NOMO-1 treated with DMSO at 0.1 percent for 48 hours (cell line): ENCODE measurements around the gene GNAT1.
"Not testable (repeated sequence)": the region's sequence is repeated elsewhere in the genome, so short reads cannot be mapped to it uniquely, and the experiment has no call there.

Source experiments
- DNase-seq: peaks from one replicate; lab custom pipeline; 2025; ENCODE audit not compliant: unreplicated experiment; lab: John Stamatoyannopoulos, UW

The GNAT1 gene

DNA sequence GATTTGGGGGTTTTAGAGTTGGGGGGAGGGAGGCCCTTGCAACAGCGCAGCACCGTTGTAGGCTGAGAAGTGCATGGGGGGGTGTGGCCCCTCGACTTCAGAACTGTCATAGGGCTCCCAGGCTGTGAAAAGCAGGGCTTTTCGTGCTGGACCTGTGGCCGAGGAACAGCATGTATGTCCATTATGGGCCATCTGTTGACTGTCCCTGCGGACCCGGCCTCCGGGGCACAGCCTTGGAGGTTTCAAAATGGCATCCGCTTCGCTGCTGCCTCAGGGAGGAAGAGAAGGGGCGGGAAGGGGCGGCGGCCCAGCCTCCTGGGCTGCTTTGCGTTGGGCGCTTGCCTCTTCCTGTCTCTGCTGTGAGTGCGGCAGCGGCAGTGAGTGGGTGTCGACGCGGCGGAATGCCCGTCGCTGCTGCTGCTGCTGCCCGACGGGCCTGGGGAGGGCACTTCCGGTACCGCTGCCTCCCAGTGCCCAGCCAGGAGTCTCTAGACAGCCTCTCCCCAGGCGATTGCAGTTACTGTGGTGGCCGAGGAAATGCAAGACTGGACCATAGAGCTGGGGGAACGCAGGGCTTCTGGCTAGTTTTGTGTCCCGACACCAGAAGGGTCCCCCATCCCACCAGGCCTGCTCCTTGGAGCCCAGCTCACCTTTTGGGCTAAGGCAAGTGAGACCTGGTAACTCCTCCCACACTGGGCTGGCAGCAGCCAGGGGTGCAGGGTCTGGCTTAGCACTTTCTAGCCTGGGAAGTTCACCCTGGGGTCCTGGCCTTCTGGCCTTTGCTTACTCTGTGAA lies 46.5 kb downstream of the GNAT1 start:
- peak; percentile 86 for DNase-seq

DNA sequence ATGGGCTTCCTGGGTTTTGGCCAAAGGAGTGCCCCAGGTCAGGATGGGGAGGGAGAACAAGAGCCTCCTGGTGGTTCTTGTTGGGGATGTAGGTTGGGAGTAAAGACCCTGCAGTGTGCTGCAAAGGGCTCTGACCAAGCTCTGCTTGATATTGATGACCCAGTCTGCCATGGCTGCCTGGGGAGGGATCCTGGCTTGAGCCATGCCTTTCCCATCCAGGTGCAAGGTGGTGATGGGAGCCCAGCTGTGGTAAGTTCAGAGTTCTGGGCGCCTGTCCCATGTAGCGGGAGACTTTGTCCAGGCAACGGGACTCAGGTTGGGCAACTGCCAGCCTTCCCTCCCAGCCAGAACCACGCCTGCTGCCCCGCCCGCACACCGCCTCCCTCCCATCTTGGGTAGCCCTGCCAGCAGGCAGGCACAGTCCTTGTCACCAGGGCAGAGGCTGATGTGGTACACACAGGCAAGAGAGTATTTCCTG lies 47.2 kb downstream of the GNAT1 start:
- no peak for DNase-seq

- no peak for DNase-seq
Observed at GRCh38 chr3:50239649-50240048, 48.2 kb downstream of the GNAT1 start.

- no peak for DNase-seq
Observed at GRCh38 chr3:50241163-50241562, 49.8 kb downstream of the GNAT1 start.

DNA sequence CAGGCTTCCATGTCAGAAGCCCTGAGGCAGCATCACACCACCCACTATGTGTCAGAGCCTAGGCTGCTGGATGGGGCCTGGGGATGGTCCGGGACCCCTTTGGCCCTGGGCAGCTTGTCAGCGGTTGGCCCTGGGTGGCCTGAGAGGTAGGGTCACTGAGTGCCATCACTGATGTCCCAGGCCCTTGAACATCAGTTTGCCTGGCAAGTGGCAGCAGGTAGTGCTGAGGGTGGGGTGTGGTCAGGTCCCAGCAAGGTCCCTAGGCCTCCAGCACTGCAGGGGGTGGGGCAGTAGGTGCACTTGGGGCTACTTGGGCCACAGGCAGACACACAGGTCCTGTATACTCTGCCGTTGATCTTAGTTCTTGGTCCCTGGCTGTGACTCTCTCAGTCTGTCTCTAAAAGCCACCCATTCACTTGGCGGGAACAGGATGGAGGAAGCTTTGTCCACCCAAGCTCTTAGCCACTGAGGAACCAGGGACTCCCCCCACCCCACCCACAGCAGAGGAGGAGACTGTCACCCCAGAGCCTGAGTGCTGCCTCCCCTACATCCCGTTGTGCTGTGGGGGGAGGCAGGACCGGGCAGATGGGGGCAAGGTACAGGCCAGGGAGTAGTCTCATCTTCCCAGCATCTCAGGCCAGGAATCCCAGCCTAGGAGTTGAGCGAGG lies 50.4 kb downstream of the GNAT1 start:
- DNase-seq = no peak

GRCh38 chr3:50242381-50242770 lies 51.0 kb downstream of the GNAT1 start:
- no peak for DNase-seq

DNA sequence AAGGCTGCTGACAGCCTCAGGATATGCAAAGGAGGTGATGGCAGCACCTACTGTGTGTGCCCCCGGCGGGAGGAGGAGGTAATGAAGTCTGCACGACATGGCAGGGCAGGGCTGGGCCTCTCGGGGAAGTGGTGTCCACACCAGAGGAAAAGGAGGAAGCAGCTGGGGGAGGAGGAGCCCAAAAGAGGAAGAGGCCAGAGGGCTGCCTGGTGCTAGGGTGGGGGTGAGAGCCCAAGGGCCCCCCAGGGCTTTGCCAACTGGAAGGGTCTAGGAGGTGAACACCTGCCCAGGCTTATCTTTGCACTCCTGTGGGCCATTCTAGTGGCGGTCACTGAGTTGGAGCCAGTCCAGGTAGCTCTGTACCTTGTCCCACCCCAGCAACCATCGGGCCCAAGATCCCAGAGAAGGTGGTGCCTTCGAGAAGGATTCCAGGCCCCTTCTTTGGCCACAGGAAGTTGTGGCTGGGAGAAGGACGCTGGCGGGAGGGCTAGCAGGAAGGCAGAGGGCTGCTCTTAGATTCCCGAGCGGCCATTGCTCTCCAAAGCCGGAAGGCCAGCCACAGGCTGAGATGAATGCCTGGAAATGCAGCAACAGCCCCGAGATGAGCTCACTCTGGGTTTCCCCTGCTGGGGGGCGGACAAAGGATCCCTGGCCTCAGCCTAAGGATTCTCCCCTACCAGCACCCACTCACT lies 51.6 kb downstream of the GNAT1 start:
- peak; percentile 95 for DNase-seq

DNA sequence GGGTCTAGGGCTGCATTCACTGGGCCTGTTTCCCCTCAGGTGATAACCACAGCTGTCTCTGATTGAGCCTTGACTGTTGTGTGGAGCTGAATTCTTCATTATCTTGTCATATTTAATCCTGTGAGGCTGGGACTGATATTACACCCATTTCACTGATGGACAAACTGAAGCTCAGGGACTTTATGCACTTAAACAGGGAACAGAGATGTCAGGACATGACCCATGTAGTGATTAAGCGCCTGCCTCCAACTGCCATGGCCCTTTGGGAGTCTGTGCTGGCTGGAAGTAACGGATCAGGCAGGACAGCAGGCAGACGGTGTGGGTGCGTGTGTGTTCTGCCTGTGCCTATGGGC lies 52.1 kb downstream of the GNAT1 start:
- no peak for DNase-seq

- DNase-seq = not testable (repeated sequence)
Observed at GRCh38 chr3:50244813-50245212, 53.4 kb downstream of the GNAT1 start.

DNA sequence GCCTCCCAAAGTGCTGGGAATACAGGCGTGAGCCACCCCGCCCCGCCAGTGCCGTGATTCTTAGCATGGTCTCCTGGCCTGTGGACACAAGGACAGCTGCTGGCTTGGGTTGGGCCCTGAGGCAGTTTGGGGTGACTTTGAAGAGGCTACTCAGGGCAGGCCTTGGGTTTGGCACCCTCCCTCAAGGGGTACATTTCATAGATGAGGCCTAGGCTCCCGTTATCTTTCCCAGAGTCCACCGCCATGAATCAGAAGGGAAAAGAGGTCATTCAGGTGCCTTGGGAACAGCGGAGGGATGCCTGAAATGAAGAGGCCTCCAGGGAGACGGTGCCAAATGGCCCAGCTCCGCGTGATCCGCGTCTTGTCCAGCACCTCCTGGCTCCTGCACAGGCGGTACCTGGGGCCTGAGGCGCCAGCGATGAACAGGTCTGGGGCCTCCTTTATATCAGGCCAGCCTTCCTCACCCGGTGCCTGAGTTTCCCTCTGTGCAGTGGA lies 53.9 kb downstream of the GNAT1 start:
- DNase-seq = no peak

GRCh38 chr3:50245831-50246516 lies 54.6 kb downstream of the GNAT1 start:
- peak; percentile 81 for DNase-seq

- peak; percentile 48 for DNase-seq
Observed at GRCh38 chr3:50246517-50246954, 55.1 kb downstream of the GNAT1 start.
